ENCODE measurements around the gene TTC17. TPM values are rescaled to one million over a fixed set of nuclear protein-coding genes. Genes with fewer than 3 reads are reported as not detected.

Gene TTC17, protein sequence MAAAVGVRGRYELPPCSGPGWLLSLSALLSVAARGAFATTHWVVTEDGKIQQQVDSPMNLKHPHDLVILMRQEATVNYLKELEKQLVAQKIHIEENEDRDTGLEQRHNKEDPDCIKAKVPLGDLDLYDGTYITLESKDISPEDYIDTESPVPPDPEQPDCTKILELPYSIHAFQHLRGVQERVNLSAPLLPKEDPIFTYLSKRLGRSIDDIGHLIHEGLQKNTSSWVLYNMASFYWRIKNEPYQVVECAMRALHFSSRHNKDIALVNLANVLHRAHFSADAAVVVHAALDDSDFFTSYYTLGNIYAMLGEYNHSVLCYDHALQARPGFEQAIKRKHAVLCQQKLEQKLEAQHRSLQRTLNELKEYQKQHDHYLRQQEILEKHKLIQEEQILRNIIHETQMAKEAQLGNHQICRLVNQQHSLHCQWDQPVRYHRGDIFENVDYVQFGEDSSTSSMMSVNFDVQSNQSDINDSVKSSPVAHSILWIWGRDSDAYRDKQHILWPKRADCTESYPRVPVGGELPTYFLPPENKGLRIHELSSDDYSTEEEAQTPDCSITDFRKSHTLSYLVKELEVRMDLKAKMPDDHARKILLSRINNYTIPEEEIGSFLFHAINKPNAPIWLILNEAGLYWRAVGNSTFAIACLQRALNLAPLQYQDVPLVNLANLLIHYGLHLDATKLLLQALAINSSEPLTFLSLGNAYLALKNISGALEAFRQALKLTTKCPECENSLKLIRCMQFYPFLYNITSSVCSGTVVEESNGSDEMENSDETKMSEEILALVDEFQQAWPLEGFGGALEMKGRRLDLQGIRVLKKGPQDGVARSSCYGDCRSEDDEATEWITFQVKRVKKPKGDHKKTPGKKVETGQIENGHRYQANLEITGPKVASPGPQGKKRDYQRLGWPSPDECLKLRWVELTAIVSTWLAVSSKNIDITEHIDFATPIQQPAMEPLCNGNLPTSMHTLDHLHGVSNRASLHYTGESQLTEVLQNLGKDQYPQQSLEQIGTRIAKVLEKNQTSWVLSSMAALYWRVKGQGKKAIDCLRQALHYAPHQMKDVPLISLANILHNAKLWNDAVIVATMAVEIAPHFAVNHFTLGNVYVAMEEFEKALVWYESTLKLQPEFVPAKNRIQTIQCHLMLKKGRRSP
- 93.7 and 95.3 TPM in 2 replicates for total RNA-seq
- long read RNA-seq, full-length matches to known transcripts, result 38 of 291 reads
- long read RNA-seq, partial matches to known transcripts, result 68 of 291 reads
- long read RNA-seq, other reads (novel, unspliced or antisense), result 185 of 291 reads

GRCh38 chr11:43358801-43359421 is at the start of gene TTC17:
Gene TTC17 (plus strand): TSS chr11:43358920. CDS start chr11:43358955, 35 bp downstream.
- peak within 1 kb of the TSS; percentile 97 for H3K4me3 Mint-ChIP-seq (ENCODE audit: unreplicated experiment)
- H3K27me3 Mint-ChIP-seq (ENCODE audit: unreplicated experiment), result no peaks in the 10 kb centered on the region
- TF ChIP-seq, protein P1, sequence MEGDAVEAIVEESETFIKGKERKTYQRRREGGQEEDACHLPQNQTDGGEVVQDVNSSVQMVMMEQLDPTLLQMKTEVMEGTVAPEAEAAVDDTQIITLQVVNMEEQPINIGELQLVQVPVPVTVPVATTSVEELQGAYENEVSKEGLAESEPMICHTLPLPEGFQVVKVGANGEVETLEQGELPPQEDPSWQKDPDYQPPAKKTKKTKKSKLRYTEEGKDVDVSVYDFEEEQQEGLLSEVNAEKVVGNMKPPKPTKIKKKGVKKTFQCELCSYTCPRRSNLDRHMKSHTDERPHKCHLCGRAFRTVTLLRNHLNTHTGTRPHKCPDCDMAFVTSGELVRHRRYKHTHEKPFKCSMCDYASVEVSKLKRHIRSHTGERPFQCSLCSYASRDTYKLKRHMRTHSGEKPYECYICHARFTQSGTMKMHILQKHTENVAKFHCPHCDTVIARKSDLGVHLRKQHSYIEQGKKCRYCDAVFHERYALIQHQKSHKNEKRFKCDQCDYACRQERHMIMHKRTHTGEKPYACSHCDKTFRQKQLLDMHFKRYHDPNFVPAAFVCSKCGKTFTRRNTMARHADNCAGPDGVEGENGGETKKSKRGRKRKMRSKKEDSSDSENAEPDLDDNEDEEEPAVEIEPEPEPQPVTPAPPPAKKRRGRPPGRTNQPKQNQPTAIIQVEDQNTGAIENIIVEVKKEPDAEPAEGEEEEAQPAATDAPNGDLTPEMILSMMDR (IDR thresholded peaks at IDR 0.05), result no peak
- H3K4me1 Mint-ChIP-seq (ENCODE audit: unreplicated experiment), result peaks cover 30% of the 10 kb centered on the region
- peak; percentile 97 for DNase-seq (ENCODE audit: extremely low spot score, unreplicated experiment)
- no peaks in the 10 kb centered on the region for H3K9me3 Mint-ChIP-seq (ENCODE audit: unreplicated experiment)
- peak within 1 kb of the TSS; percentile 95 for H3K27ac Mint-ChIP-seq (ENCODE audit: unreplicated experiment)
- no peaks in the 10 kb centered on the region for H3K36me3 Mint-ChIP-seq (ENCODE audit: unreplicated experiment)

DNA sequence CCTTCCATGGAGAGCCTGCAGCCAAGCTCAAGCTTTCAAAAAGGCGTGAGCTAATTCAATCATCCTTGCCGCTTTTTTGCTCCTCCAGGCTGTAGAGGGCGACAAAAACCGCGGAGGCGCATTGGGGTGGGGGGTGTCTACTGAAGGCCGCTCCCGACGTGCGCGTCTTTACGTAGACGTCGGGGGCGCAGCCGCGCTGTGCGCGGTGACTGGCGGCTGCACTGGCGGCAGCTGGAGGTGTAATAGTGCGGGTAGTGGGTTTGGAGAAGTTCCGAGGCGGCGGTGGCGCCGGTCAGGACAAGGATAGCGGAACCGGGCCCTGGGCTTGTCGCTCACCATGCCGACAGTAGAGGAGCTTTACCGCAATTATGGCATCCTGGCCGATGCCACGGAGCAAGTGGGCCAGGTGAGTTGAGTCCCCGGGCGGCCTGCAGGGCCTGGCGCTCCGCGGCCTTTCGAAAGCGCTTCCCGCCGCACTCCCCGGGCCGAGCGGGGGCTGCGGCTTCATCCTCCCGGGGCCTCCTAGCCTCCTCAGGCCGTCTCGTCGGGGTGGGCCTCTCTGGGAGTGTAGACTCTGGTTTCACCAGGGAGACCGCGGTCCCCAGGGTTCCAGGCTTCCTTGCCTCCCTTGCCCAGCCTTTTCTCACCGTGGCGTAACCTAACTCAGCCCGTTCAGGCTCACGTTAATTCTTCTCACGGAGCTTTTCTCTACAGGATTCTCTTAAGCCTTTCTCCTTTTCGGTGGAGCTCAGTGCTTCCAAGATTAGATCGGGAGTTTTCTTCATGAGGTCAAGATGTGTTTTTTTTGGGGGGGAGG is 46.7 kb upstream of the TTC17 start, which contains the start of gene API5:
Gene API5 (plus strand): TSS at position 206 of the 817 bp plus-strand sequence. CDS start 132 bp downstream, at position 338.
- peaks cover 38% of the 10 kb centered on the region for H3K4me1 Mint-ChIP-seq (ENCODE audit: unreplicated experiment)
- TF ChIP-seq, protein P1 (IDR thresholded peaks at IDR 0.05), result peak; percentile 87
- peaks cover 2% of the 10 kb centered on the region for H3K27me3 Mint-ChIP-seq (ENCODE audit: unreplicated experiment)
- DNase-seq (ENCODE audit: extremely low spot score, unreplicated experiment), result peak; percentile 97
- peak within 1 kb of the TSS; percentile 90 for H3K27ac Mint-ChIP-seq (ENCODE audit: unreplicated experiment)
- no peaks in the 10 kb centered on the region for H3K9me3 Mint-ChIP-seq (ENCODE audit: unreplicated experiment)
- H3K4me3 Mint-ChIP-seq (ENCODE audit: unreplicated experiment), result peak within 1 kb of the TSS; percentile 96
- no peaks in the 10 kb centered on the region for H3K36me3 Mint-ChIP-seq (ENCODE audit: unreplicated experiment)

DNA sequence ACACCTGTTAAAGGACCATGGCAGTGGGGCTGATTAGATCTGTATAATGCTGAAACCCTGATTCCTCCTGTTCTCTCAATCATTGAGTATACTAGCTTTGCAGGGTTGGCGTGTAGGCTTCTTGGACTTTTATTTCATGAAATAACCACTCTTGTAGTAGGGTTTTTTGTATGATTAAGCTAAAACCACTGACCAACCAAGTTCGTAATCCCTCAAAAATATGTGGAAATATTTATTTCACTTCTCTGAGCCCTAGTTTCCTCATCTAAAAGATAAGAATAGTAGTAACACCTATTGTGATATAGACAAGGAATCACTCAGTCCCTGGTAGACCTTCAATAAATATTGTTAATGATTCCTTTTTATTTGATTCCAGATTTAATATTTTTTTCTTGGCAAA is 42.8 kb upstream of the TTC17 start:
- H3K4me3 Mint-ChIP-seq (ENCODE audit: unreplicated experiment), result no peak overlapping the region
- H3K27ac Mint-ChIP-seq (ENCODE audit: unreplicated experiment), result no peak overlapping the region
- H3K9me3 Mint-ChIP-seq (ENCODE audit: unreplicated experiment), result no peaks in the 10 kb centered on the region
- peaks cover 40% of the 10 kb centered on the region for H3K4me1 Mint-ChIP-seq (ENCODE audit: unreplicated experiment)
- peaks cover 8% of the 10 kb centered on the region for H3K36me3 Mint-ChIP-seq (ENCODE audit: unreplicated experiment)
- no peaks in the 10 kb centered on the region for H3K27me3 Mint-ChIP-seq (ENCODE audit: unreplicated experiment)
- DNase-seq (ENCODE audit: extremely low spot score, unreplicated experiment), result no peak
- TF ChIP-seq, protein P1 (IDR thresholded peaks at IDR 0.05), result no peak

- Mint-ChIP-seq H3K4me3 (ENCODE audit: unreplicated experiment) (no peak overlapping the region), H3K27me3 (ENCODE audit: unreplicated experiment) (no peaks in the 10 kb centered on the region), H3K27ac (ENCODE audit: unreplicated experiment) (no peak overlapping the region), H3K36me3 (ENCODE audit: unreplicated experiment) (peaks cover 13% of the 10 kb centered on the region), H3K9me3 (ENCODE audit: unreplicated experiment) (no peaks in the 10 kb centered on the region), H3K4me1 (ENCODE audit: unreplicated experiment) (peaks cover 40% of the 10 kb centered on the region)
- DNase-seq (ENCODE audit: extremely low spot score, unreplicated experiment), result no peak
- TF ChIP-seq, protein P1 (IDR thresholded peaks at IDR 0.05), result no peak
Observed at GRCh38 chr11:43316451-43316850, 42.3 kb upstream of the TTC17 start.

Data from osteocyte (in vitro differentiated cells).